ENCODE data around the gene TM4SF5. TPM values are rescaled to one million over a fixed set of nuclear protein-coding genes. Genes with fewer than 3 reads are reported as not detected.
A peak's percentile ranks its signal among the peaks of the same experiment; 100 is the strongest.

Gene TM4SF5
- total RNA-seq, 3 donors from 2014 or later: not detected

GRCh38 chr17:4788807-4789700, 17.4 kb downstream of the TM4SF5 start, which contains the start of gene GLTPD2:
GLTPD2 (plus strand) TSS chr17:4788964; CDS start chr17:4789012, 48 bp downstream.
- H3K36me3 ChIP-seq: no peaks in the 10 kb centered on the region
- DNase-seq (ENCODE audit: low spot score in 2 of 2): no peak
- peak within 1 kb of the TSS; percentile 91 to 97 for H3K27ac ChIP-seq
- H3K4me3 ChIP-seq: peak within 1 kb of the TSS; percentile 63 to 92 (median 79)
- H3K4me1 ChIP-seq: peaks cover 0 to 7% of the 10 kb centered on the region in 2 donors
- H3K9me3 ChIP-seq: no peaks in the 10 kb centered on the region
- TF ChIP-seq POLR2A (IDR thresholded peaks at IDR 0.05) (no peak), CTCF (IDR thresholded peaks at IDR 0.05) (no peak), POLR2AphosphoS5 (IDR thresholded peaks at IDR 0.05) (no peak)
- peaks cover 0 to 7% of the 10 kb centered on the region in 2 donors for H3K27me3 ChIP-seq
- intact Hi-C loops (cut with DNase I; ENCODE audit: low total_unique reads): loop anchor here (5.0 kb wide), 1 partner anchor 103 kb away; no protein-coding TSS in a partner anchor

- TF ChIP-seq POLR2A (IDR thresholded peaks at IDR 0.05) (no peak), POLR2AphosphoS5 (IDR thresholded peaks at IDR 0.05) (no peak), CTCF (IDR thresholded peaks at IDR 0.05) (no peak)
- intact Hi-C loops (cut with DNase I; ENCODE audit: low total_unique reads): loop anchor here (5.0 kb wide), 1 partner anchor 103 kb away; no protein-coding TSS in a partner anchor
- H3K9me3 ChIP-seq: no peaks in the 10 kb centered on the region
- no peak for DNase-seq (ENCODE audit: low spot score in 2 of 2)
- H3K36me3 ChIP-seq: no peaks in the 10 kb centered on the region
- H3K27me3 ChIP-seq: peaks cover 0 to 1% of the 10 kb centered on the region in 2 donors
- peaks cover 0 to 7% of the 10 kb centered on the region in 2 donors for H3K4me1 ChIP-seq
- H3K27ac ChIP-seq: peak overlapping the region; percentile 91 to 97
- peak overlapping the region; percentile 63 to 92 (median 79) for H3K4me3 ChIP-seq
Measured at GRCh38 chr17:4789701-4789950, 17.9 kb downstream of the TM4SF5 start.

GRCh38 chr17:4789951-4790704, 18.4 kb downstream of the TM4SF5 start:
- Histone ChIP-seq H3K27ac (peak overlapping the region; percentile 91 to 97), H3K27me3 (no peaks in the 10 kb centered on the region), H3K9me3 (no peaks in the 10 kb centered on the region), H3K36me3 (no peaks in the 10 kb centered on the region), H3K4me3 (peak overlapping the region; percentile 63 to 92 (median 79)), H3K4me1 (peaks cover 0 to 7% of the 10 kb centered on the region in 2 donors)
- peak; percentile 75 to 80 for DNase-seq (ENCODE audit: low spot score in 2 of 2)
- peak; percentile 39 to 90 (median 53) for TF ChIP-seq CTCF (IDR thresholded peaks at IDR 0.05)
- peak; percentile 66 to 89 (median 68) for TF ChIP-seq POLR2AphosphoS5 (IDR thresholded peaks at IDR 0.05)
- TF ChIP-seq POLR2A (IDR thresholded peaks at IDR 0.05): peak; percentile 52
- intact Hi-C loops (cut with DNase I; ENCODE audit: low total_unique reads): loop anchor here (5.0 kb wide), 1 partner anchor 102 kb away; no protein-coding TSS in a partner anchor

- no peak for TF ChIP-seq POLR2AphosphoS5 (IDR thresholded peaks at IDR 0.05)
- no peak for TF ChIP-seq POLR2A (IDR thresholded peaks at IDR 0.05)
- TF ChIP-seq CTCF (IDR thresholded peaks at IDR 0.05): no peak
- no peak for DNase-seq (ENCODE audit: low spot score in 2 of 2)
- Histone ChIP-seq H3K27ac (peak overlapping the region; percentile 91 to 97), H3K4me3 (peak overlapping the region; percentile 63 to 92 (median 79)), H3K4me1 (peaks cover 0 to 4% of the 10 kb centered on the region in 2 donors), H3K27me3 (no peaks in the 10 kb centered on the region), H3K36me3 (no peaks in the 10 kb centered on the region), H3K9me3 (no peaks in the 10 kb centered on the region)
- intact Hi-C loops (cut with DNase I; ENCODE audit: low total_unique reads): no loop called here
Measured at GRCh38 chr17:4790705-4791088, 19.0 kb downstream of the TM4SF5 start.
